WTC11 (cell line): Measurements from ENCODE around the gene NPC2. TPM values are rescaled to one million over a fixed set of nuclear protein-coding genes. Genes with fewer than 3 reads are reported as not detected.

Experiments
- ATAC-seq: fragments of 200-7000 bp; cut with Tn5 transposase; 2 replicates; pipeline ENCODE4 v1.10.0; 2021; ENCODE audit warnings: mild to moderate bottlenecking, moderate library complexity
- CTCF ChIA-PET: fragments of 300-600 bp; sonication (Branson Sonifier 250); formaldehyde crosslinking; loops from one replicate; lab custom pipeline; 2021; ENCODE audit warnings: antibody characterized with exemption; lab: Charles Lee
- POLR2A ChIA-PET: fragments of 350-600 bp; sonication (Branson Sonifier 250); formaldehyde crosslinking; loops from one replicate; lab custom pipeline; 2021; ENCODE audit warnings: antibody characterized with exemption; lab: Charles Lee
- DNase-seq: peaks from one replicate; pipeline ENCODE4 v3.0.0; 2021; ENCODE audit warnings: low spot score
- H3K27ac Mint-ChIP-seq: 2 replicates; pipeline ENCODE4 v1.8.0; 2021; ENCODE audit warnings: mixed read lengths
- H3K27me3 Mint-ChIP-seq: 2 replicates; pipeline ENCODE4 v1.8.0; 2021; ENCODE audit warnings: low read depth, mild to moderate bottlenecking, moderate library complexity, mixed read lengths
- H3K36me3 Mint-ChIP-seq: 2 replicates; pipeline ENCODE4 v1.8.0; 2021; ENCODE audit warnings: mixed read lengths
- H3K4me1 Mint-ChIP-seq: 2 replicates; pipeline ENCODE4 v1.8.0; 2022; ENCODE audit warnings: mixed read lengths
- H3K4me3 Mint-ChIP-seq: 2 replicates; pipeline ENCODE4 v1.8.0; 2021; ENCODE audit warnings: mild to moderate bottlenecking, moderate library complexity, mixed read lengths
- H3K9me3 Mint-ChIP-seq: 2 replicates; pipeline ENCODE4 v1.8.0; 2021; ENCODE audit warnings: mixed read lengths
- ARID4B ChIP-seq: sonication (generic); formaldehyde crosslinking; IDR thresholded peaks from 2 replicates; pipeline ENCODE4 v1.8.0; 2023; ENCODE audit warnings: missing genetic modification reagents, mild to moderate bottlenecking, borderline replicate concordance
- ATF3 ChIP-seq: sonication (generic); formaldehyde crosslinking; conservative IDR thresholded peaks from 2 replicates; pipeline ENCODE4 v1.8.1; 2022; ENCODE audit warnings: mild to moderate bottlenecking, missing genetic modification reagents
- CBFB ChIP-seq: sonication (generic); formaldehyde crosslinking; IDR thresholded peaks from 2 replicates; pipeline ENCODE4 v1.8.1; 2022; ENCODE audit warnings: mild to moderate bottlenecking, low read depth, missing genetic modification reagents
- E2F5 ChIP-seq: sonication (generic); formaldehyde crosslinking; IDR thresholded peaks from 2 replicates; pipeline ENCODE4 v1.8.1; 2022; ENCODE audit warnings: mild to moderate bottlenecking, moderate library complexity, missing genetic modification reagents
- EMX1 ChIP-seq: fragments of 250-450 bp; sonication (Bioruptor Pico); IDR thresholded peaks from 2 replicates; pipeline ENCODE4 v1.8.0; 2021; ENCODE audit warnings: mild to moderate bottlenecking
- ESRRA ChIP-seq: sonication (generic); formaldehyde crosslinking; IDR thresholded peaks from 2 replicates; pipeline ENCODE4 v1.8.1; 2022; ENCODE audit warnings: mild to moderate bottlenecking, missing genetic modification reagents, borderline replicate concordance
- FOXP1 ChIP-seq: sonication (generic); formaldehyde crosslinking; IDR thresholded peaks from 2 replicates; pipeline ENCODE4 v1.8.0; 2022; ENCODE audit warnings: missing genetic modification reagents, mild to moderate bottlenecking, moderate library complexity, borderline replicate concordance
- FOXP4 ChIP-seq: sonication (generic); formaldehyde crosslinking; IDR thresholded peaks from 2 replicates; pipeline ENCODE4 v1.8.0; 2022; ENCODE audit warnings: mild to moderate bottlenecking, missing genetic modification reagents
- HMGA2 ChIP-seq: fragments of 250-450 bp; sonication (Bioruptor Pico); IDR thresholded peaks from 2 replicates; pipeline ENCODE4 v1.4.0; 2021; ENCODE audit warnings: mild to moderate bottlenecking, moderate library complexity
- IRF1 ChIP-seq: sonication (generic); formaldehyde crosslinking; IDR thresholded peaks from 2 replicates; pipeline ENCODE4 v1.8.0; 2023; ENCODE audit warnings: missing genetic modification reagents
- NR2C2 ChIP-seq: sonication (generic); formaldehyde crosslinking; IDR thresholded peaks from 2 replicates; pipeline ENCODE4 v1.8.0; 2022; ENCODE audit warnings: mild to moderate bottlenecking, missing genetic modification reagents
- PRDM15 ChIP-seq: sonication (generic); formaldehyde crosslinking; IDR thresholded peaks from 2 replicates; pipeline ENCODE4 v1.8.0; 2022; ENCODE audit warnings: missing genetic modification reagents
- STAT6 ChIP-seq: sonication (generic); formaldehyde crosslinking; conservative IDR thresholded peaks from 2 replicates; pipeline ENCODE4 v1.8.1; 2023; ENCODE audit warnings: mild to moderate bottlenecking, low read depth, missing genetic modification reagents, moderate library complexity
- ZNF121 ChIP-seq: sonication (generic); formaldehyde crosslinking; IDR thresholded peaks from 2 replicates; pipeline ENCODE4 v1.8.0; 2023; ENCODE audit warnings: missing genetic modification reagents
- ZNF219 ChIP-seq: sonication (generic); formaldehyde crosslinking; IDR thresholded peaks from 2 replicates; pipeline ENCODE4 v1.8.0; 2023; ENCODE audit warnings: missing genetic modification reagents, mild to moderate bottlenecking, borderline replicate concordance
- ZNF532 ChIP-seq: fragments of 250-450 bp; sonication (Bioruptor Pico); IDR thresholded peaks from 2 replicates; pipeline ENCODE4 v1.9.0; 2021; ENCODE audit warnings: mild to moderate bottlenecking, borderline replicate concordance
- ZNF671 ChIP-seq: fragments of 250-450 bp; sonication (Bioruptor Pico); IDR thresholded peaks from 2 replicates; pipeline ENCODE4 v1.8.0; 2021; ENCODE audit warnings: mild to moderate bottlenecking
- total RNA-seq: library from RNA; stranded (reverse); gene quantifications from 3 replicates; pipeline ENCODE4 v1.2.3, GENCODE V29; 2021

NPC2 gene
- total RNA-seq, 1 experiment from 2014 or later, result 139 TPM

- Mint-ChIP-seq H3K4me3 (no peak overlapping the region), H3K36me3 (peaks cover 46% of the 10 kb centered on the region), H3K4me1 (peaks cover 19% of the 10 kb centered on the region), H3K9me3 (no peaks in the 10 kb centered on the region), H3K27me3 (no peaks in the 10 kb centered on the region), H3K27ac (no peak overlapping the region)
- TF ChIP-seq ESRRA (CRISPR knock-in tag) (no peak), ZNF532 (CRISPR knock-in tag) (no peak), ZNF121 (no peak), ATF3 (no peak), IRF1 (no peak), CBFB (CRISPR knock-in tag) (no peak), ZNF219 (no peak), FOXP1 (CRISPR knock-in tag) (no peak), FOXP4 (no peak), HMGA2 (CRISPR knock-in tag) (no peak), NR2C2 (no peak), PRDM15 (CRISPR knock-in tag) (no peak), E2F5 (CRISPR knock-in tag) (no peak)
- CTCF ChIA-PET, result no interaction called here
- POLR2A ChIA-PET, result no interaction called here
- ATAC-seq (no peak), DNase-seq (no peak)
Observed at GRCh38 chr14:74483321-74483720, 9.8 kb downstream of the NPC2 start.

- Mint-ChIP-seq H3K27me3 (no peaks in the 10 kb centered on the region), H3K27ac (no peak overlapping the region), H3K9me3 (no peaks in the 10 kb centered on the region), H3K4me3 (no peak overlapping the region), H3K36me3 (peaks cover 46% of the 10 kb centered on the region), H3K4me1 (peaks cover 11% of the 10 kb centered on the region)
- ATAC-seq (no peak), DNase-seq (no peak)
- ChIA-PET CTCF (interaction anchor here (0.6 kb wide), 1 partner anchor 177 kb away, joined by 4 read pairs; no protein-coding TSS in a partner anchor), POLR2A (no interaction called here)
- TF ChIP-seq ZNF671 (CRISPR knock-in tag), result no peak
- no peak for TF ChIP-seq STAT6 (CRISPR knock-in tag)
- no peak for TF ChIP-seq EMX1 (CRISPR knock-in tag)
- TF ChIP-seq ARID4B, result no peak
Observed at GRCh38 chr14:74482571-74482970, 10.5 kb downstream of the NPC2 start.
